ENCODE results near the gene PITHD1. TPM values are rescaled to one million over a fixed set of nuclear protein-coding genes. Genes with fewer than 3 reads are reported as not detected.
"Not testable (repeated sequence)": the region's sequence is repeated elsewhere in the genome, so short reads cannot be mapped to it uniquely, and the experiment has no call there.

The PITHD1 gene
- total RNA-seq, 2 donors from 2014 or later: 42.9 to 57.0 TPM

- no peak for TF ChIP-seq CTCF (IDR thresholded peaks at IDR 0.05)
- H3K9me3 ChIP-seq: no peaks in the 10 kb centered on the region
- no peak overlapping the region for H3K27ac ChIP-seq
- H3K4me1 ChIP-seq (ENCODE audit: control insufficient read depth in 1 of 2, low read depth in 2 of 2): peaks cover 6 to 14% of the 10 kb centered on the region in 2 donors
- no peaks in the 10 kb centered on the region for H3K27me3 ChIP-seq (replicated peaks; ENCODE audit: insufficient read depth)
- H3K4me3 ChIP-seq: no peak overlapping the region
- peaks cover 6% of the 10 kb centered on the region for H3K36me3 ChIP-seq
- DNase-seq (ENCODE audit: low spot score) (no peak), ATAC-seq (ENCODE audit: insufficient number of reproducible peaks, low FRiP score, low read depth) (no peak)
Measured at GRCh38 chr1:23823767-23824166, 45.5 kb downstream of the PITHD1 start.

- Histone ChIP-seq H3K27ac (peak overlapping the region; percentile 90 to 93), H3K4me1 (ENCODE audit: control insufficient read depth in 1 of 2, low read depth in 2 of 2) (peaks cover 6 to 14% of the 10 kb centered on the region in 2 donors), H3K36me3 (peaks cover under 1% of the 10 kb centered on the region), H3K27me3 (replicated peaks; ENCODE audit: insufficient read depth) (no peaks in the 10 kb centered on the region), H3K9me3 (no peaks in the 10 kb centered on the region), H3K4me3 (peak overlapping the region; percentile 95)
- DNase-seq (ENCODE audit: low spot score) (no peak), ATAC-seq (ENCODE audit: insufficient number of reproducible peaks, low FRiP score, low read depth) (no peak)
- TF ChIP-seq CTCF (IDR thresholded peaks at IDR 0.05): no peak
Measured at GRCh38 chr1:23824711-23825075, 46.5 kb downstream of the PITHD1 start.

GRCh38 chr1:23825076-23825761 is 47.0 kb downstream of the PITHD1 start, which contains the start of gene HMGCL:
TSS of gene HMGCL (minus strand) at chr1:23825429. CDS start at chr1:23825415, 14 bp downstream.
- Histone ChIP-seq H3K4me1 (ENCODE audit: control insufficient read depth in 1 of 2, low read depth in 2 of 2) (peaks cover 6 to 14% of the 10 kb centered on the region in 2 donors), H3K27me3 (replicated peaks; ENCODE audit: insufficient read depth) (no peaks in the 10 kb centered on the region), H3K36me3 (no peaks in the 10 kb centered on the region), H3K4me3 (peak within 1 kb of the TSS; percentile 95), H3K9me3 (no peaks in the 10 kb centered on the region), H3K27ac (peak within 1 kb of the TSS; percentile 90 to 93)
- peak; percentile 70 for DNase-seq (ENCODE audit: low spot score)
- TF ChIP-seq CTCF (IDR thresholded peaks at IDR 0.05): no peak
- ATAC-seq (ENCODE audit: insufficient number of reproducible peaks, low FRiP score, low read depth): peak; percentile 88

GRCh38 chr1:23825762-23826522 is 47.7 kb downstream of the PITHD1 start:
- Histone ChIP-seq H3K36me3 (no peaks in the 10 kb centered on the region), H3K9me3 (no peaks in the 10 kb centered on the region), H3K27ac (peak overlapping the region; percentile 90 to 93), H3K4me3 (peak overlapping the region; percentile 95), H3K4me1 (ENCODE audit: control insufficient read depth in 1 of 2, low read depth in 2 of 2) (peaks cover 6 to 14% of the 10 kb centered on the region in 2 donors), H3K27me3 (replicated peaks; ENCODE audit: insufficient read depth) (no peaks in the 10 kb centered on the region)
- ATAC-seq (ENCODE audit: insufficient number of reproducible peaks, low FRiP score, low read depth): no peak
- TF ChIP-seq CTCF (IDR thresholded peaks at IDR 0.05): no peak
- no peak for DNase-seq (ENCODE audit: low spot score)

GRCh38 chr1:23826590-23826989 is 48.4 kb downstream of the PITHD1 start:
- not testable (repeated sequence) for ATAC-seq (ENCODE audit: insufficient number of reproducible peaks, low FRiP score, low read depth); DNase-seq (ENCODE audit: low spot score); H3K9me3 ChIP-seq; H3K27ac ChIP-seq; H3K4me3 ChIP-seq; H3K36me3 ChIP-seq; H3K27me3 ChIP-seq (replicated peaks; ENCODE audit: insufficient read depth)
- H3K4me1 ChIP-seq (ENCODE audit: control insufficient read depth in 1 of 2, low read depth in 2 of 2): peaks cover 6 to 14% of the 10 kb centered on the region in 2 donors

Measured in thoracic aorta (tissue), 2 donors.